Osteoblast (primary cell): Measurements from ENCODE around the gene CCDC34. TPM values are rescaled to one million over a fixed set of nuclear protein-coding genes. Genes with fewer than 3 reads are reported as not detected.
"Not testable (repeated sequence)": the region's sequence is repeated elsewhere in the genome, so short reads cannot be mapped to it uniquely, and the experiment has no call there.

Experiments used
- DNase-seq: peaks from one replicate; pipeline ENCODE4 v3.0.0; 2011; ENCODE audit warnings: low spot score, mixed read lengths; ENCODE audit not compliant: insufficient read length; ENCODE audit errors: missing footprints
- H2AFZ ChIP-seq: 2 replicates; pipeline ENCODE4 v1.6.0; 2011; ENCODE audit warnings: mild to moderate bottlenecking, low read length
- H3K27ac ChIP-seq: 2 replicates; pipeline ENCODE4 v1.5.1; 2011; ENCODE audit warnings: mild to moderate bottlenecking, low read depth, low read length, moderate library complexity
- H3K27me3 ChIP-seq: 2 replicates; pipeline ENCODE4 v1.6.0; 2012; ENCODE audit warnings: mild to moderate bottlenecking, control low read depth, inconsistent platforms, low read length, moderate library complexity; ENCODE audit not compliant: insufficient read depth
- H3K36me3 ChIP-seq: 2 replicates; pipeline ENCODE4 v1.5.1; 2011; ENCODE audit warnings: mild to moderate bottlenecking, low read length, control low read depth, moderate library complexity; ENCODE audit not compliant: insufficient read depth
- H3K4me1 ChIP-seq: 2 replicates; pipeline ENCODE4 v1.5.1; 2011; ENCODE audit warnings: mild to moderate bottlenecking, low read length, control low read depth, moderate library complexity; ENCODE audit not compliant: insufficient read depth
- H3K4me2 ChIP-seq: 2 replicates; pipeline ENCODE4 v1.6.0; 2011; ENCODE audit warnings: mild to moderate bottlenecking, low read length; ENCODE audit not compliant: insufficient read depth
- H3K4me3 ChIP-seq: fragments of 200-600 bp; sonication (generic); 3 replicates; pipeline ENCODE4 v1.5.1; 2012; ENCODE audit warnings: mild to moderate bottlenecking, low read length, inconsistent platforms; ENCODE audit not compliant: insufficient read depth
- H3K79me2 ChIP-seq: 2 replicates; pipeline ENCODE4 v1.6.0; 2012; ENCODE audit warnings: mild to moderate bottlenecking, low read length, control low read depth, inconsistent platforms; ENCODE audit not compliant: insufficient read depth
- H3K9me3 ChIP-seq: 2 replicates; pipeline ENCODE4 v1.5.1; 2011; ENCODE audit warnings: low read depth, low read length, control low read depth
- H4K20me1 ChIP-seq: 2 replicates; pipeline ENCODE4 v1.6.0; 2012; ENCODE audit warnings: mild to moderate bottlenecking, low read length, control low read depth; ENCODE audit not compliant: insufficient read depth
- total RNA-seq: library from RNA; depleted of rRNA; stranded (reverse); fragments of >200 nt; gene quantifications from 2 replicates; pipeline ENCODE4 v1.2.3, GENCODE V29; 2012
- TF ChIP-seq, protein P1 (sequence below): IDR thresholded peaks from 2 replicates; pipeline ENCODE4 v1.5.1; 2011; ENCODE audit warnings: mild to moderate bottlenecking, low read depth, low read length, moderate library complexity; ENCODE audit errors: extremely low read depth

Gene CCDC34
- total RNA-seq, 1 donor: 3.6 TPM

DNA sequence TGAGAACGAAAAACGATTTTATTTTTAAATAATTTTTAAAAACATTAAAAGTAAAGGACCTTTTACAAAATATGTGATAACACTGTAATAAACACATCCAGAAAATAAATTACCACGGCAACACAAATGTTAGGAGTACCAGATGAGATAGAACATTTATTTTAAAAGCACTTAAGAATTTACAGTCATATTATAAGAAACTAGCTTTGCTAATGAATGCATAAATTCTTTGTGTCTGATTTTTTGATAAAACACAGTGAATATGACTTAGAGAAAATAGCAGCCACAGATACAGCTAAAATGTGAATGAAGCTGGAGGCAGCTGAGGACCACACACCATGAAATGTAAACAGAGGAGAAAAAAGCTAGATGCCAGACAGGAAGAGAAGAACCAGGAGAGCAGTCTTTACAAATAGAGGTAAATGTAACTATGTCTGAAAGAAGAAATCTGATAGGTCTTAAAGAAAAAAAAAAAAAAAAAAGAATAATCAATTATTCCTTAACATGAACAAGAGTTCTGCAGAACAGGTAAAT is 14.6 kb downstream of the CCDC34 start:
- no peak for DNase-seq
- Histone ChIP-seq H3K36me3 (peaks cover 8% of the 10 kb centered on the region), H3K4me2 (peak overlapping the region; percentile 45), H3K79me2 (peaks cover 2% of the 10 kb centered on the region), H3K27ac (no peak overlapping the region), H4K20me1 (no peaks in the 10 kb centered on the region), H3K4me1 (peaks cover 8% of the 10 kb centered on the region), H3K4me3 (no peak overlapping the region), H3K27me3 (no peaks in the 10 kb centered on the region), H2AFZ (no peak overlapping the region), H3K9me3 (no peaks in the 10 kb centered on the region)
- TF ChIP-seq, protein P1, sequence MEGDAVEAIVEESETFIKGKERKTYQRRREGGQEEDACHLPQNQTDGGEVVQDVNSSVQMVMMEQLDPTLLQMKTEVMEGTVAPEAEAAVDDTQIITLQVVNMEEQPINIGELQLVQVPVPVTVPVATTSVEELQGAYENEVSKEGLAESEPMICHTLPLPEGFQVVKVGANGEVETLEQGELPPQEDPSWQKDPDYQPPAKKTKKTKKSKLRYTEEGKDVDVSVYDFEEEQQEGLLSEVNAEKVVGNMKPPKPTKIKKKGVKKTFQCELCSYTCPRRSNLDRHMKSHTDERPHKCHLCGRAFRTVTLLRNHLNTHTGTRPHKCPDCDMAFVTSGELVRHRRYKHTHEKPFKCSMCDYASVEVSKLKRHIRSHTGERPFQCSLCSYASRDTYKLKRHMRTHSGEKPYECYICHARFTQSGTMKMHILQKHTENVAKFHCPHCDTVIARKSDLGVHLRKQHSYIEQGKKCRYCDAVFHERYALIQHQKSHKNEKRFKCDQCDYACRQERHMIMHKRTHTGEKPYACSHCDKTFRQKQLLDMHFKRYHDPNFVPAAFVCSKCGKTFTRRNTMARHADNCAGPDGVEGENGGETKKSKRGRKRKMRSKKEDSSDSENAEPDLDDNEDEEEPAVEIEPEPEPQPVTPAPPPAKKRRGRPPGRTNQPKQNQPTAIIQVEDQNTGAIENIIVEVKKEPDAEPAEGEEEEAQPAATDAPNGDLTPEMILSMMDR: no peak

DNA sequence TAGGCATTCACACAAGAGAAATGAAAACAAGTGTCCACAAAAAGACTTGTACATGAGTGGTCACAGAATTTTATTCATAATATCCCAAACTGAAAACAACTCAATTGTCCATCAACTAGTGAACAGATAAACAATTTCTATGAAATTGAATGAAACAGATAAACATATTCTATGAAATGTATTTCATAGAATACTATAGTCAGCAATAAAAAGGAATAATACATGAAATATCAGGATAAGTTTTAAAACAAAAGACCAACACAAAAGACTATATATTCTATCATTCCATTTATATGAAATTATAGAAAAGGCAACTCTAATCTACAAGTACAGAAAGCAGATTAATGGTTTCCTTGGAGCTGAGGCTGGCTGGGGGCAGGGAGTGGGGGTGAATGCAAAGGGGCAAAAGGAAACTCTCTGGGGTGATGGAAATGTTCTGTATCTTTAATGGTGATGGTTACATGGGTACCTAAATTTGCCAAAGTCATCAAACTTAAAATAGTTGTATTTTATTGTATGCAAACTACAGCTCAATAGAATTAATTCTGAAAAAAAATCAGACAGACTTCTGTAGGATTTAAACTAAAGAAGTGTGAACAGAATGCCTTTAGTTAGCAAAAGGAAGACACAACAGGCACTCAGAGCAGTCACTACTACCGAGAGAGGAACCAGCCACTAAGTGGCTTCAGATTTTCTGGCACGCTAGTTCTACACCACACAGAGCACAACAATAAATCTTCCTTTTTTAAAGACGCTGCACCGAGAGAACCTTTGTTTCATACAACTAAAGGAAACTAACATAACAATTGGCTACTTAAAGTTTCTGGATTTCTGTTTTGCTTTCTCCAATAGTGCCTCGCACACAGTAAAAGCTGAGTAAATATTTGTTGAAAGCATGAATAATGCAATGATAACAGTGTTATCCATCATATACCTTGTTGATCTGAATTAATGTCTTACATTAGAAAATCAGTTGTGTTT is 15.4 kb downstream of the CCDC34 start:
- Histone ChIP-seq H3K79me2 (no peaks in the 10 kb centered on the region), H3K27me3 (no peaks in the 10 kb centered on the region), H3K27ac (no peak overlapping the region), H2AFZ (peak overlapping the region; percentile 28), H3K9me3 (no peaks in the 10 kb centered on the region), H3K4me3 (no peak overlapping the region), H3K4me1 (peaks cover 7% of the 10 kb centered on the region), H3K4me2 (peak overlapping the region; percentile 45), H4K20me1 (no peaks in the 10 kb centered on the region), H3K36me3 (peaks cover 8% of the 10 kb centered on the region)
- no peak for DNase-seq
- TF ChIP-seq, protein P1: no peak

DNA sequence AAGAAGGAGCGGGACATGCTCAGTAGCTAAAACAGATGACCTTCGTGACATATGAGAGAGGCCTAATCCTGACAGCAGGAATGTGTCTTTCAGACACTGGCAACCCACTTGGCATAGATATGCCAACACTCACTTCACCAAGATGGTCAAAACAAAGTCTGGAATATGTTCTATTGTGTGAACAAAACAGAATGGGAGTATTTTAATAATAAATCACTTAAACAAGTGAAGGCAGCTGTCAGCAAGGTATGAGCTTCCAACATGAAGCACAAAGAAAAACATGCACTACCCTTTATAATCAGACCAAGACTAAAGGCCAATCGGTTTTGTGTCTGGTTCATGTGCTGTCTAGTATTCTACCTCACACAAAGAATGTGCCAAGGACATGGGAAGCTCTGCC is 23.1 kb downstream of the CCDC34 start:
- no peak overlapping the region for H3K4me3 ChIP-seq
- H2AFZ ChIP-seq: peak overlapping the region; percentile 5

DNA sequence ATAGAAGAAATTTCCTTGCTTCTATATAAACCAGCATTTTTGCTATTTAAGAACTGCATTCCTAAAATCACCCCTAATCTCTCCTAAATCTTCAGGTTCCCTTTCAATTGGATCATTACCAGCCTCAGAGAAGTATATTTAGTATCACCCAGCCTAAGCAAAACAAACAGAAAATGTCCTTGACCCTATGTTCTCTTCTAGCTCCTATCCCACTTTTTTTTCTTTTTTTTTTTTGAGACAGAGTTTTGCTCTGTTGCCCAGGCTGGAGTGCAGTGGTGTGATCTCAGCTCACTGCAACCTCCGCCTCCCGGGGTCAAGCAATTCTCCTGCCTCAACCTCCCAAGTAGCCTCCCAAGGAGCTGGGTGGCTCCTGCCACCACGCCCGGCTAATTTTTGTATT is 28.3 kb downstream of the CCDC34 start:
- DNase-seq, H3K9me3 ChIP-seq, H2AFZ ChIP-seq, H3K4me2 ChIP-seq, H3K27me3 ChIP-seq, H3K27ac ChIP-seq, H3K79me2 ChIP-seq, H4K20me1 ChIP-seq, H3K4me3 ChIP-seq, H3K36me3 ChIP-seq: not testable (repeated sequence)
- H3K4me1 ChIP-seq: peaks cover 11% of the 10 kb centered on the region

More for the DNA sequence above, 23.1 kb downstream of the CCDC34 start:
- Histone ChIP-seq H3K4me2 (no peak overlapping the region), H3K4me1 (no peaks in the 10 kb centered on the region), H3K27ac (no peak overlapping the region), H4K20me1 (no peaks in the 10 kb centered on the region), H3K9me3 (no peaks in the 10 kb centered on the region), H3K79me2 (no peaks in the 10 kb centered on the region), H3K36me3 (peaks cover 8% of the 10 kb centered on the region), H3K27me3 (no peaks in the 10 kb centered on the region)
- TF ChIP-seq, protein P1: no peak
- DNase-seq: no peak
